NAMALWA (cell line): ENCODE results near the gene DTNB.
"Not testable (repeated sequence)": the region's sequence is repeated elsewhere in the genome, so short reads cannot be mapped to it uniquely, and the experiment has no call there.

Experiments used
- DNase-seq: peaks from one replicate; pipeline ENCODE4 v3.0.0-alpha.2; 2015; ENCODE audit warnings: low spot score

DTNB gene

DNA sequence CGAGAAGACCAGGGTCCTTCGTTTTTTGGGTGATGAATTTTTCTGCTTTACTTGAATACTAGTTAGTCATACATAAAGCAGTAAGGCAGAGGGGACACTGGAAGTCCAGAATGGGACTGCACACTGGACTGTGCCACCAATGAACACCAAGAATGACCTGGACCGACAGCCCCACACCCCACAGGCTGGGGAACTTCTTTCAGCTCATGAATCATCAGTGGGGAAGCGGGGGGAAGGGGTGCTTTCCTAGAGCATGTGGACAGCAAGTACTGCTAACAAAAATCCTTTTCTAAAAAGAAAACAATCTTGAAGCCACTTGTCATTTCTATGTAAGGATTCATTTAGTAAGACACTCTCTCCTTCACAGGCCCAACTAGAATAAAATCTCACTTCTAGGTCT lies 86.0 kb downstream of the DTNB start:
- no peak for DNase-seq

DNA sequence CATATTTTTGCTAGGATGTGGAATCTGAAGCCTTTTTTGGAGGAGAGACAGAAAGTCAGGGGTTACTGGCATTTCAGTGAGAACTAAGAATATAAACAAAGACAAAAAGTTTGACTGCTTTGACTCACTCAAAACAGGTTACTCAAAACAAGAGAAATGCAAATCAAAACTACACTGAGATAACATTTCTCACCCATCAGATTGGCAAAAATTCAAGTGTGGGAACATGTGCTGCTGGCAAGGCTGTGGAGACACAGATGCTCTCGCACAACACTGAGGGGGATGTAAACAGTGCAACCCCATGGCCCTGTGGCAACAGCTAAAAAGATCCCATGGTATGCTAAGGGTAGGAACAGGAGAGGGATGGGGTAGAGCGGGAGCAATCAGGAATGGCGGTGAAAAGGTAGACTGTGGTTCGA lies 86.6 kb downstream of the DTNB start:
- peak; percentile 12 for DNase-seq

DNA sequence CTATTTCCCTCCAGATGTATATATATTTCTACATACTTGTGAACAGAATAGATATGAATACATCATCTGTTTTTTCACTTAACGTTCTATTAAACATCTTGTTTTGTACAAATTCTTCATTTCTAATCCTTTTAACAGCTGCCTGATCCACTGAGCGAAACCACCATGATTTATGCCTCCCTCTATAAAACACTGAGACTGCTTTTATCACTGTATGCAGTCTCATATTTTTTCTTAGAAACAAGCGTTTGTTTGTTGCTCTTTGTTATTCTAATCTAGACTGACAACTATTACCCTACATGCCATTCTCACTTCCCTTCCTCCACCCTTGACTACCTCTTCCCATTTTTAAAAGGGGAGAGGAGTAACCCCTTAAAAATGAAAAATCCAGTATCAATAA lies 88.2 kb downstream of the DTNB start:
- DNase-seq, result no peak

DNA sequence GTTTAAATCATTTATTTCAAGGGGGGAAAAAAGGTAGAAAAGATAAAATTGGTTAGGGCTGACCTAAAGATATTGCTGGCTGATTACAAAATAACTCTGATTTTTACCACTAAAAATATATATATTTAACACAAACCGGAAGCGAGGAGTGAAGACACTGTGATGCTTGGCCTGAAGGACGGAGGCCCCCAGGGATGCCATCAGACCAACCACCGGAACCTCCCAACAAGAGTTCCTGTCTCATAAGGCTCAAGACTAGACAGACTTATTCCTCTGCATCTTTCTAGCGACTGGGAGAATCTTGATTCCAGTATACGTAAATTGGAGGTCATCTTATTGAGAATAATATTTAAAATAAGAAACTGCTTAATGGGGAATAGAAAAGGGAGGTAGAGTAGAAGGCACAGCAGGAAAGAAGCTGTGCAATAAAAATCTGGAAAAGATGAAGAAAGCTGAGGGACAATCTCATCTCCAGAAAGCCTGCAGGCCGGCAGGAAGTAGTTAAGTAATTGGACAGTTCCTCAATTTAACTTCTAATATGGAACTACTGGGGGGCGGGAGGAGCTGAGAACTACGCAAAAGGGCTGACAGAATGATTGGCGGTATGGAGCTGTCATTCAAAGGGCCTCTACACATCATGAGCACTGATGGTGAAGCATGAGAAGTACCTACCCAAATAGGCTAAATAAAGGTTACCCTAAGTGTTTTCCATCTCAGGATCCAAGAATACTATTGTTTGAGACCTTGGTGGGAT lies 91.1 kb downstream of the DTNB start:
- DNase-seq, result peak; percentile 25

DNA sequence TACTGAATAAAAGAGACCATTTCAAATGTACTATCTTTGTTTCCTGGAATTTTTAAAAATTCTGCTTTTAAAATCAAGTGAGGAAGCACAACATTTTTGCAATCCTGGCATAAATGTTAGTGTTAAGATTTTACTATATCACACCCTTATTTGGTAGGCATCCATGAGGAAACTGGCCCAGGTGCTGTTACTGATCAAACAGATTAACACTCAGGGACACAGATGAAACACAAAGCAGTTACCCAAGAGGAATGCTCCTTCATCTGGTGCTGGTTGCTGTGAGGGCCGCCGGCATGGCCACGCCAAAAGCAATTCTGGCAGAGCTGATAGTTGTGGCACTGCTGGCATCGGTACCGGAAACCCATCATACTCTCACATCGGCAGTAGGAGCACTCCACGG lies 96.8 kb downstream of the DTNB start:
- DNase-seq, result no peak

DNA sequence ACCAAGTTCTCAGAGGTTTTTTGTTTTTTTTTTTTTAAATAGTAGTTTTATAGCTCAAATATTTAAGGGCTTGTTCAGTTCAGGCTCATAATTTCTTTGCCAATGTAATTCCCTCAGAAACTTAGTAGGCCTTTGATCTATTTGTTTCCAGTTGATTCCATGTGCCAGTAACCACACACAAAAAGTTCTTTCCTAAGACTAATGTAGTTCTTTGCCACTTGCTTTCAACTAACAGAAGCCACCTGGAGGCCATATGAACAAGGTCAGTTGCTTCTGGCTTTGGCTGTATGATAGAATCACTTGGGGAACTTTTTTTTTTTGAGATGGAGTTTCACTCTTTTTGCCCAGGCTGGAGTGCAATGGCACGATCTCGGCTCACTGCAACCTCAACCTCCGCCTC lies 100.7 kb downstream of the DTNB start:
- DNase-seq, result no peak

DNA sequence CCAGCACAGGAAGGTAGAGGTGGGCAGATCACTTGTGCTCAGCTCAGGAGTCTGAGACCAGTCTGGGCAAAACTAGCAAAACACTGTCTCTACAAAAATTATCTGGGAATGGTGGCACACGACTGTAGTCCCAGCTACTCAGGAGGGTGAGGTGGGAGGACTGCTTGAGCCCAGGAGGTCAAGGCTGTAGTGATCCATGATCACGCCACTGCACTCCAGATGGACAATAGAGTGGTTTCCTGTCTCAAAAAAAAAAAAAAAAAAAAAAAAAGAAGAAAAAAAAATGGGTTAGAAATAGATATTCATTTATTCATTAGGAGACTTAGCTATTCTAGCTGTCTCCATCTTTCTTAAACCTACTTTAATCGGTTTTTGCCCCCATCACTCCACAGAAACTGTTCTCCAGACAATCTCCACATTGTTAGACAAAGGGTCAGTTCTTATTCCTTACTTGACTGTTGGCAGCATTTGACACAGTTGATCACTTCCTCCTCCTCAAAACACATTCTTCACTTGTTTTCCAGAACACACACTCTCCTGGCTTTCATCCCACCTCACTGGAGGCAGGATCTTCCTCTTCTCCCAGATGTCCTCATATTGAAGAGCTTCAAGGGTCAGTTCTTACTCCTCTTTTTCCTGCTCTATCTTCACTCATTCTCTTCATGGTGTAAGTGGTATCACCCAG lies 103.1 kb downstream of the DTNB start:
- no peak for DNase-seq

DNA sequence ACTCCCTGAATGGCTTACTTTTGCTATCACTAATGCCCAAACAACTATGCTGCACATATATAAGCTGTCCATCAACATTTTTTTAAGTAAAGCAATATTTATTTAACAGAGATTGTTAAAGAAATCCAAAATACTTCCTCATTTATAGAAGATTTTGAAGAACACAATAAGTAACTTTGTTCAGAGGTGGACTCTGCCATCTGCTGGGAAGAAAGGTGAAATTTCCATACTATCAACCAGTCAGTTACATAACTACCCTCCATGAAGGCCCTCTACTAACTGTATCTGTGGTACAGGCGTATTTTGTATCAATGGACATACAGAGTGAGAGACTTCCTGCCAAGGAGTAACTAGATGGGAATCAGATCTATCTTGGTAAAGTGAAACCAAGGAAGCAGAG lies 106.0 kb downstream of the DTNB start:
- DNase-seq, result peak; percentile 78

DNA sequence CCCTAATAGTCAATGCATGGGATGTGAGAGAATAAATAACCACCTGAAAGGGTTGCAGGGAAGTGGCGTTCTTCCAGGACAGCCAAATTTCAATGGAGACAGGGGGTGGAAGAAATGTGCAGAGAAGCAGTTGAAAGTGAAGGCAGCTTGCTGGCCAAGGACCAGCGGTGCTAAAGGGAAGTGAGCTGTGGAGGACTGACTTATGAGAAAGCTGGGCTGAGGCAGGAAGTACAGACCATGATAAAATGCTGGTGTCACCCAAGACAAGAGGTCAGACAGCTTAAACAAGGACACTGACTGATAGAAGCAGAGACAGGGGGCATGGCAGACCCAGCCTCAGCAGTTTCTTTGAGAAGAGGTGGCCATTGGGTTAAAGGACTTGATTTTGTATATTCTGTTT lies 106.7 kb downstream of the DTNB start:
- DNase-seq, result peak; percentile 53

DNA sequence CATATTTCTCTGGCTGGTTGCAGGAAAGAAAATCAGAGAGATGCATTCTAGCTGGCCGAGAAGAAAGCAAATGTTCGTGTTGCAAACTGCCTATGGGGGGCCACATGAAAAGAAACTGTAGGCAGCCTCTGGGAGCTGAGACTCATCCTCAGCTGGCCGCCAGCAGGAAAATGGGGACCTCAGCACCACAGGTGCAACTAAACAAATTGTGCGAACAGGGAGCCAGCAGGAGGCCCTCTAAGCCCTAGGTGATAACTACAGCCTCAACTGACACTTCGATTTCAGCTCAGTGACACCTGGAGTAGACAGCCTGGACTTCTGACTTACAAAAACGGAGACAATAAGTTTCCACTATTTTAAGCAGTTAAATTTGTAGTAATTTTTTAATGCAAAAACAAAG lies 107.3 kb downstream of the DTNB start:
- DNase-seq, result no peak

DNA sequence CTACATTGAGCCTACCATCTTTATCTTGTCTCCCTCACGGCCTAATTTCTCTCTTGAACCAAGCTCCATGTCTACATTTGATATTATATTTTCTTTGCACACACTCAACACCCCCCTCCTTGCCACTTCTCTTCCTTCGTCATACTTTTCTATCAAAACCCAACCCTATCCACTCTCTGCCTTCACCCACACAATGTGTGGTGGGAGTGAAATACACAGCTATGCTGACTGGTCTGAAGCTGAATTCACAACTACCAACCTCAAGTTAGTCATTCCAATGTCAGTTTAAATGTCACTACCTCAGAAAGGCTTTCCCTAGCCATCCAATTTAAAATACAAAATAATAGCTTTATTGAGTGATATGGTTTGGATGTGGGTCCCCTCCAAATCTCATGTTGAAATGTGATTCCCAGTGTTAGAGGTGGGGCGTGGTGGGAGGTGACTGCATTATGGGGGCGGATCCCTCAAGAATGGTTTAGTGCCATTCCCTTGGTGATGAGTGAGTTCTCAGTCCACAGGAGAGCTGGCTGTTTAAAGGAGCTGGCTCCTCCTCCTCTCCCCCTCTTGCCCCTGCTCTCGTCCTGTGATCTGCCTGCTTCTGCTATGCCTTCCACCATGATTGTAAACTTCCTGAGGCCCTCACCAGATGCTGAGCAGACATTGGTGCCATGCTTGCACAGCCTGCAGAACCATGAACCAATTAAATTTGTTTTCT lies 112.1 kb downstream of the DTNB start:
- DNase-seq, result no peak

DNA sequence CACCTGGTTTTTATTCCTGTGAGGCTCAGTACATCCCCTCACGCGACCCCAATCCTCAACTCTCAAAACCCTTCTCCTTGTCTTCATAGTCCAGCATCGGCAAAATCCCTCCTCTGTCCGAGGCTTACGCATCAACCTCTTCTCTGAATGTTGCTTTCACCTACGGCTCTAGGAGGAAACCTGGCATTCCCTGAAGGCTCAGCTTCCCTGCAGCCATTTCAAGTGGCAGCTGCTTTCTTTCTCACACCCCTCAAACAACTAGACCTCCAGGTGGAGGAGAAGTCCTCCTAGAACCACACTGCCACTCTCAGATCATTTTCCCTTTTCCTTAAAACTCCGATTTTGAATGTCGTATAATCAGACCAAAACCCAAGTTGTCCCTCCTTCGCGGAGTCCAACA lies 114.2 kb downstream of the DTNB start:
- no peak for DNase-seq

DNA sequence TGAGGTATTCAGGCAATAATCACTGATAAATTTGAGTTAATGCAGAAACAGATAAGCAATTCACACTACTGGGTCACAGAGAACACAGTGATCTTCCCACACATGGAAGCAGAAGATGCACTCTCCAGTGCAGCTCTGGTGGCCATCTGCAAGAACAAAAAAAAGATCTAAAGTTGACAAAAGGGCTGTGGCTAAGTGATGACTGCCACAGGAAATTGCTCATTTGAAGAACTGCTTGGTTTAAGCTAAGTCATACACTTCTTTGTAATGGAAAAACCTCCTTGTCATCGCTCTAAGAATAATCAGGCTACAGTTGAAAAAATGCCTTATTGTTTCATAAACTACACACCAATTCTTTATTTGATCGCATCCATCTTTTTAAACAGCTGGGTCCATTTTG lies 115.1 kb downstream of the DTNB start:
- DNase-seq, result peak; percentile 56

DNA sequence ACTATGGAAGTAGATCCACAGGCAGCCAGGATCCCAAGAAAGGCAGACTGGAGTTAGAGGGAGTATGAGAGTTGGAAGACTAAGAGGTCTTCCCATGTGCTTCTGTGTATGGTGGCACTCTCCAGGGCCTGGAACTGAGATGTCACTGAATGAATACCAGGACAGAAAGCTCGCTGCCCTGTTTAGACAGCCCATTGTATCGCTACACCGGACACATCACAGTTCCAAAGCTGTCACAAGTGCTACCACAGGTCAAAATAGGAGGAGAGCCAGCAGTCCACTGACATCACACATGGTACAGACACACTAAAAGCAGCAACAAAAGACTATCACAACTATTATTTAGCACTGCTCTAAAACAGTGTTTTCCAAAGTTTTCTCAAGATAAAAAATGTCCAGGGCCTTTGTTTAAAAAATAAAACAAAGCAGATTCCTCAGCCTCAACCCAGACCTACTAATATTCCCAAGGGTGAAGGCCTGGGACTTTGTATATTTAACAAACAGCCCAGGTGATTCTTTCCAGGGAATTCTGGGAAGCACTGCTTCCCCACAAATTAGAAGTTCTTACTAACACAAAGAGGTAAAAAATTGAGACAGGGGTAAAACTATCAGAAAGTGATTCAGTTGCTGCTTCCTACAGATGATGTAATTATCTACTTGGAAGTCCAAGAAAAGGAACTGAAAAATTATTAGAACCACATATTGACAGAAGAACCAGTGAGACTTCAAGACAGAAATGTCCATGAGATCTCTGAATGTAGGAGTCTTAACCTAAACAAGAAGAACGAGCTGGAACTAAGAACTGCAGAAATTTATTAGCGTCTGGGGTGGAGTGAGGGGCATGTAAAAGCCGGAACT lies 116.0 kb downstream of the DTNB start:
- DNase-seq, result no peak

DNA sequence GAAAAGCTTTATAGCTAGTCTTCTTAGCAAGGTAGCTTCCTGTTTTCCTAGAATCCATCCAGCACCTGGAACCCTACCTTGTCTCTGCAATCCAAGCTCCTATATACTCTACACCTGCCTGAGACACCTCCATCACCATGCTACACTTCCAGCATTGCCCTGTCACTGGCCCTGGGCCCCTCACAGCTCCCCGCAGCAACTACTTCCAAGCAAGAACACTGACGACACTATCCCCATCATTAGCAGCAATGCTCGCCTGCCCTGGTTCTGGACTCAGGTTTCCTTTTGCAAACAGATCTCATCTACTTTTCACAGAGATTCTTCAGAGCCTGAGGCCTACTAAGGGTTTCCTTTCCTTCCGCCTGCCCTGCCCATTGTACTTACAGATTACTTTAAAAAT lies 121.1 kb downstream of the DTNB start:
- DNase-seq, result no peak

DNA sequence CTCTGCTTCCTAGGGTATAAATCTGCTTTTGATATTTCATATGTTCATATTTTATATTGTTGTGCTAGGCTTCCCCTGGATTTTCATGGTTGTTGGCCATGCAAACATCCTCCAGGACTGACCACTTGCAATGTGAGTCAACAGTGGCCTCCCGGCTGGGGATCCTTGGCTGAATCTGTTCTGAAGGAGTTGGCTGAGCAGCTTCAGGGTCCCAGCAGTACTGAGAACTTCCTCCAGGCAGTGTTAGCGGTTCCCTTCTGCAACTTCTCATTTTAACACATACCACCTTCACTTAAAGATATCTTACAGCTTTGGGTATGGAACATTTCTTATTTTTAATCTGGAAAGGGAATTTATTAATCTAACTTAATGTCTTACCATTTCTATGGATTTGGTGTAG lies 122.1 kb downstream of the DTNB start:
- no peak for DNase-seq

DNA sequence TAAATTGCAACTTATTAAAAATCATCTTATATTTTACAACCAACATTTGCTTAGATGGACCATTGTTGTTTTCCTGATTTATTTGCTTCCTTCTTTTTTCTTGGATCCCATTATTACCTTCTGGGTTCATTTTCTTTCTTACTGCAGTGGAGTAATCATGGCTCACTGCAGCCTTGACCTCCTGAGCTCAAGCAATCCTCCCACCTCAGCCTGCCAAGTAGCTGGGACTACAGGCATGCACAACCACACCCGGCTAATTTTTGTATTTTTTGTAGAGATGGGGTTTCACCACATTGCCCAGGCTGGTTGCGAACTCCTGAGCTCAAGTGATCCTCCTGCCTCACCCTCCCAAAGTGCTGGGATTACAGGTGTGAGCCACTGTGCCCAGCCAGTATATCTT lies 123.8 kb downstream of the DTNB start:
- not testable (repeated sequence) for DNase-seq

DNA sequence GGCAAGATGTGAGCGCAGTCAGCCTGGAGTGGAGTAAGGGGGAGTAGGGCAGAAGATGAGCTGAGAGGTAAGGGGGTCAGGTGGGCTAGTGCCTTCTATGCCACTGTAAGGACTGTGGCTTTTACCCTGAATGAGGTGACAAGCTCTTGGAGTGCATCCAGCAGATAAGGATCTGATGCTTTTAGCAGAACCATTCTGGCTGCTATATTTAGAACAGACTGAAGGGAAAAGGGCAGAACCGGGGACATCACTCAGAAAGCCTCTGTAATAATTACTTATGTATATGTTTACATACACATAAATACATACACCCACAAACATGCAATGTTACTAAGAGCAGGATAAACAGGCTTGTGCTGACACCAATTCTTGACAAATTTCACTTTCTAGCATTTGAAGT lies 124.8 kb downstream of the DTNB start:
- DNase-seq, result no peak

DNA sequence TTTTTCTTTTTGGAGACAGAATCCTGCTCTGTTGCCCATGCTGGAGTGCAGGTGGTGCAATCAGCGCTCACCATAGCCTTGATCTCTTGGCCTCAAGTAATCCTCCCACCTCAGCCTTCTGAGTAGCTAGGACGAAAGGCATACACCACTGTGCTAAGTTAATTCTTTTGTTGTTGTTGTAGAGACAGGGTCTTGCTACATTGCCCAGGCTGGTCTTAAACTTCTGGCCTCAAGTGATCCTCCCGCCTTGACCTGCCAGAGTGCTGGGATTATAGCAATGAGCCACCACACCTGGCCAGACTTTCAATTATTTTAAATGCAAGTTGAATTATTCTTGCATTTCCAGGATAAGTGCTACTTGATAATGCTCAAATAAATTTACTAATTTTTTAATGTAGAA lies 126.5 kb downstream of the DTNB start:
- no peak for DNase-seq

DNA sequence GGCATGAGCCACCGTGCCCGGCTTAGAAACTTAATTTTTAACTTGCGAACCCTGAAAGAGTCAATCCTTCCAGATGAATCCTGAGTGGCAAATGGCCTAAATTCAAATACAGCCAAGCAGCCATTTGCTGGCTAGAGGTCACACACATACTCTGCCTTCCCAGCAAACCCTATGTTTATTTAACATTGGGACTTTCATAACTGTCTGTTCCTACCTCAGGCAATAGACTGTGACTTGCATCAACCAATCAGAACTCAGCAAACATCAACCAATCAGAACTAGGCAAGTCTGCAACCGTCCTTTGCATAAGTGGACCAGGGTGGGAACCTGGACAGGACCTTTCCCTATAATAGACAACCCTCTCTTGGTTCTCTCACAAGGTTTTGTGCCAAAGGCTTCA lies 127.5 kb downstream of the DTNB start:
- no peak for DNase-seq

DNA sequence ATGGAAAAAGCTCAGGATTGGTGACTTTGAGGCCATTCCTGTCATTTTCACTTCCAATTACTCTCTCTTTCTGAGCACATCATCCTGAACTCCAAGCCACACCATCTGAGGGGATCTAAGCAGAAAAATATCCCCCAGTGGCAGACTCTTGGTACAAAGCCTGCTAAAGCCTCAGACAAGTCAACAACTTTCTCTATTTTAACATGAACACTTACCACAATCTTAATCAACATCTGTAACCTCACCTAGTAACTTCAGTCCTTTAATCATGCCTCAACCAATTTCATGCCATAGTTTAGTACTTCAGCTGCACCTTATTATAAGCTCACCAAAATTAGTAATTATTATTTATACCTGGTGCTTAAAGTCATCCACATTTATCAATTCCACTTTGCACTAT lies 128.9 kb downstream of the DTNB start:
- DNase-seq, result no peak

DNA sequence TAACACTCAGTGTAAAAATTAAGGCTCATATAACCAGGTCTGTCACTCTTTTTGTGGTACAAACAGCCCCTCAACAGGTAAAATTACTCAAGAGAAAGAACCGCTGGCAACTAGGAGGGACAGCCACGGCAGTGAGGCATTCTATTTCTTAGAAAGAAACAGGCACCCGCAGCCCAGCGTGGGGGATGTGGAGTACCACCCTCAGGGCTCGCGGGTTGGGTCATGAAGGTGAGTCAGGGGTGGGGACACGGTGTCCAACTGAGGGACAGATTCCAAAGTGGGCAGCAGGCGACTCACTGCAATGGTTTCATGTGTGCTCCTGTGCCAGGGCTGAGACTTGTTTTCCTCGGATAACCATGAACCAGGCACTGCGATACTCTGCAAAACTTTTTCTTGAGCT lies 129.4 kb downstream of the DTNB start:
- no peak for DNase-seq
